Measurements from ENCODE around the gene SH2D4B. TPM values are rescaled to one million over a fixed set of nuclear protein-coding genes. Genes with fewer than 3 reads are reported as not detected.

The SH2D4B gene
- total RNA-seq, 2 donors from 2014 or later, result 0.12 TPM; not detected in 1

- H3K36me3 ChIP-seq, result no peaks in the 10 kb centered on the region
- H3K27me3 ChIP-seq, result no peaks in the 10 kb centered on the region
- H3K27ac ChIP-seq, result no peak overlapping the region
- H3K4me3 ChIP-seq, result no peak overlapping the region
- H3K9me3 ChIP-seq, result no peaks in the 10 kb centered on the region
- TF ChIP-seq, protein P1, sequence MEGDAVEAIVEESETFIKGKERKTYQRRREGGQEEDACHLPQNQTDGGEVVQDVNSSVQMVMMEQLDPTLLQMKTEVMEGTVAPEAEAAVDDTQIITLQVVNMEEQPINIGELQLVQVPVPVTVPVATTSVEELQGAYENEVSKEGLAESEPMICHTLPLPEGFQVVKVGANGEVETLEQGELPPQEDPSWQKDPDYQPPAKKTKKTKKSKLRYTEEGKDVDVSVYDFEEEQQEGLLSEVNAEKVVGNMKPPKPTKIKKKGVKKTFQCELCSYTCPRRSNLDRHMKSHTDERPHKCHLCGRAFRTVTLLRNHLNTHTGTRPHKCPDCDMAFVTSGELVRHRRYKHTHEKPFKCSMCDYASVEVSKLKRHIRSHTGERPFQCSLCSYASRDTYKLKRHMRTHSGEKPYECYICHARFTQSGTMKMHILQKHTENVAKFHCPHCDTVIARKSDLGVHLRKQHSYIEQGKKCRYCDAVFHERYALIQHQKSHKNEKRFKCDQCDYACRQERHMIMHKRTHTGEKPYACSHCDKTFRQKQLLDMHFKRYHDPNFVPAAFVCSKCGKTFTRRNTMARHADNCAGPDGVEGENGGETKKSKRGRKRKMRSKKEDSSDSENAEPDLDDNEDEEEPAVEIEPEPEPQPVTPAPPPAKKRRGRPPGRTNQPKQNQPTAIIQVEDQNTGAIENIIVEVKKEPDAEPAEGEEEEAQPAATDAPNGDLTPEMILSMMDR (IDR thresholded peaks at IDR 0.05), result no peak
- peaks cover 0 to 10% of the 10 kb centered on the region in 2 donors for H3K4me1 ChIP-seq
- no peak for DNase-seq (ENCODE audit: low spot score)
Measured at GRCh38 chr10:80553436-80553835, 15.7 kb downstream of the SH2D4B start.

DNA sequence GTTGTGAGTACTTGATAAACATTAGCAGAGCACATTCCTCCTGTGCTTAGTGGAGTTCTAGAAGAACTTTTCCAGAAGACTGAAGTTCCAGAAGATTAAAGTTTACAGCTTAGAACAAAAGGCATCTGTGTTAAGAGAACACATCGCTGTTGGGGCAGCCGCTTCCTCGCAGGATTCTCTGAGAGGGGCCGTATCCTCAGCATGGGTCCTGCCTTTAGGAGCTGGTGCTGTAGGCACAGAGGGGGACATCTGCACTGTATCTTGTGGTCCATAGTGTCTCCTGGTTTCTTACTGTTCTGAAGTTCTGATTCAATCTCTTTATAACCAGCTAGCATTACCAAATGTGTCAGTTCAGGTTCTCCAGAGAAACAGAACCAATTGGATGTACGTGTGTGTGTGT, 16.3 kb downstream of the SH2D4B start:
- no peak overlapping the region for H3K4me3 ChIP-seq
- H3K36me3 ChIP-seq, result no peaks in the 10 kb centered on the region
- peaks cover 0 to 10% of the 10 kb centered on the region in 2 donors for H3K4me1 ChIP-seq
- no peaks in the 10 kb centered on the region for H3K9me3 ChIP-seq
- no peak for DNase-seq (ENCODE audit: low spot score)
- H3K27me3 ChIP-seq, result no peaks in the 10 kb centered on the region
- no peak overlapping the region for H3K27ac ChIP-seq
- TF ChIP-seq, protein P1 (IDR thresholded peaks at IDR 0.05), result no peak

DNA sequence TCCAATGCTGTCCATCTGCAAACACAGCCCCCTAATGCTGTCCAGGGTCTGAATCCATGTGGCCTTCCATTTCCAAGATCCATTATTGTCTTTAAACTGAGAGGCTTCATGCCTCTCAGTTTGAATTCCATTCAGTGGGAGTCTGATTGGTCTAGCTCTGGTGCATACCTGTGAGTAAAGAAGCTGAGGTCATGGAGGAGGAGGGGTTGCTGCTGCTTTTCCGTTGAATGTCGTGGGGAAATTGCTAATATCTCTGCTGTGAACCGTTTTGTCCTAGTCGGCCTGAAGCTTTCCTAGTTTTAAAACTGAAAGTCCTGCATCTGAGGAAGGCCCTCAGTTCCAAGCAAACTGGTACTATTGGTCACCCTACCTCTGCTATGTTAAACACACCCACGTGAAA, 17.7 kb downstream of the SH2D4B start:
- H3K4me1 ChIP-seq, result peaks cover 0 to 10% of the 10 kb centered on the region in 2 donors
- H3K36me3 ChIP-seq, result no peaks in the 10 kb centered on the region
- H3K4me3 ChIP-seq, result no peak overlapping the region
- no peak overlapping the region for H3K27ac ChIP-seq
- H3K27me3 ChIP-seq, result no peaks in the 10 kb centered on the region
- H3K9me3 ChIP-seq, result no peaks in the 10 kb centered on the region
- DNase-seq (ENCODE audit: low spot score), result no peak
- TF ChIP-seq, protein P1 (IDR thresholded peaks at IDR 0.05), result no peak

- Histone ChIP-seq H3K4me3 (no peak overlapping the region), H3K27me3 (no peaks in the 10 kb centered on the region), H3K36me3 (no peaks in the 10 kb centered on the region), H3K4me1 (no peaks in the 10 kb centered on the region), H3K27ac (no peak overlapping the region), H3K9me3 (no peaks in the 10 kb centered on the region)
- DNase-seq (ENCODE audit: low spot score), result no peak
- TF ChIP-seq, protein P1 (IDR thresholded peaks at IDR 0.05), result no peak
Measured at GRCh38 chr10:80561950-80562349, 24.2 kb downstream of the SH2D4B start.

GRCh38 chr10:80567292-80567691, 29.6 kb downstream of the SH2D4B start:
- Histone ChIP-seq H3K27ac (no peak overlapping the region), H3K27me3 (no peaks in the 10 kb centered on the region), H3K4me1 (no peaks in the 10 kb centered on the region), H3K4me3 (no peak overlapping the region), H3K9me3 (no peaks in the 10 kb centered on the region), H3K36me3 (no peaks in the 10 kb centered on the region)
- peak; percentile 38 for DNase-seq (ENCODE audit: low spot score)
- TF ChIP-seq, protein P1 (IDR thresholded peaks at IDR 0.05), result no peak

DNA sequence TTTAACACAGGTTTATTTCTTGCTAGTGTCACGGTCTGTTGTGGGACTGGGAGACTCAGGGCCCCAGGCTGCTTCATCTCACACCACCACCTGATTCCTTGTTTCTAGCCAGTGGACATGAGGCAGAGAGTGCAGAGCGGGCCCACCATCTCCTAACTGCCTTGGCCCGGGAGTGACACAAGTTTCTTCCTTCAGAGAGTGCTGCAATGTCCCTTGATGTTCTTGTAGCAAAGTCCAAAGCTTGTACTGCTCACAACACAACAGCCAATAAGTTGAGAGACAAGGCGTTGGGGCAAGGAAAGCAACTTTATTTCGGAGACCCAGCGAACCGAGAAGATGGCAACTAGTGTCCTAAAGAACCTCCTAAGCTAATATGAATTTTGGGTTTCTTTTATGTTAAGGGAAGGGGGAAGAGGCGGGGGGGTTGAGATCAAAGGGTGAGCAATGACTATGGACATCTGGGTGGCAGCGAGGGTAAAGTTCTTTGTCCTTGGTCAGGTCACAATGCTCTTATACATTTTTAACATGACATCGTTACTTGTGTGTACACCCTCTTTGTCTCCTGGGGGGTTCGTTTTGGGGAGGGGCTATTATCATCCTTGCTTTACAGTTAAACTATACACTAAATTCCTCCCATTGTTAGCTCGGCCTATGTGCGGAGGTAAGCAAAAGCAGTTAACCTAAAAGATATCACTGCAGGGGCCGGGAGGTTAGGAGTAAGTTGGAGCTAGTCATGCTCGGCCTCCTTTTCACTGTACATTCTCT, 31.6 kb downstream of the SH2D4B start:
- H3K27ac ChIP-seq, result no peak overlapping the region
- no peaks in the 10 kb centered on the region for H3K27me3 ChIP-seq
- H3K36me3 ChIP-seq, result no peaks in the 10 kb centered on the region
- TF ChIP-seq, protein P1 (IDR thresholded peaks at IDR 0.05), result no peak
- H3K4me1 ChIP-seq, result no peaks in the 10 kb centered on the region
- no peaks in the 10 kb centered on the region for H3K9me3 ChIP-seq
- peak; percentile 36 for DNase-seq (ENCODE audit: low spot score)
- H3K4me3 ChIP-seq, result no peak overlapping the region

Measured in right atrium auricular region (tissue), 2 donors.